HG03108 (cell line): ENCODE results near the gene USP51.
"Not testable (repeated sequence)": the region's sequence is repeated elsewhere in the genome, so short reads cannot be mapped to it uniquely, and the experiment has no call there.

Source experiments
- ATAC-seq: cut with Tn5 transposase; IDR thresholded peaks from one replicate; pipeline ENCODE4 v1.9.1; 2021; ENCODE audit warnings: moderate library complexity; ENCODE audit not compliant: unreplicated experiment

Gene USP51

DNA sequence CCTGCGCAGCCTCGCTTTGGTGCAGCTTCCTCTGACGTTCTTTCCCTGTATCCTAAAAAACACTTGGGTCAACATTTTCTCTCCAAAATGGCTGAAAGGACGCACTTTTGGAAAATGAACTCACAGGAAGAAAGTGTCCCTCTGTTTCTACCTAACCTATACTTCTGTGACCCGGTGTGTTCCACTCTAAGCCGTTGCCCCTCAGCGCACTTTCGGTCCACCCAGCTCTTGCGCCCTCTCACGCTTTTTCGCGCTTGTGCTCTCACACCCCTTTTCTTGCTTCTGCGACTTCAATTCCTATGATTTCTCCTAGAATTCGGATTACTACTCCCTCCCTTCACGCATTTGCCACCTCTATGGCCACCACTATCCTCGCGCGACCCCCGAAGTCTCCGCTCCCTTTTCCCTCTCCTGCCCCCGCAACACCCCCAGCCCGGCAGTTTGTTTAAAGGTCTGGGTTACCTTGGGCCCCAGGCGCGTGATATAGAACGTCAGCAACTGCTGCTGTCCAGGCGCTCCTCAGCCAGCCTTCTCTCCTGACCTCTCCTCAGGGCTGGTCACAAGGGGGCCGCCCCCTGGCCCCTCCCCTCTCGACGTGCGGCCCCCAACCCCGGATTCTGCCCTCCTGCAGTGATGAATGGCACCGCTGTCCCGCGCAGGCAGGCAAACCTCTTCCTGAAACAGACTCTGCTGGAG, at the start of gene USP51:
TSS of gene USP51 (minus strand) at position 535 of the 696 bp plus-strand sequence. CDS start 909 bp downstream, outside the sequence.
- ATAC-seq = peak; percentile 40

DNA sequence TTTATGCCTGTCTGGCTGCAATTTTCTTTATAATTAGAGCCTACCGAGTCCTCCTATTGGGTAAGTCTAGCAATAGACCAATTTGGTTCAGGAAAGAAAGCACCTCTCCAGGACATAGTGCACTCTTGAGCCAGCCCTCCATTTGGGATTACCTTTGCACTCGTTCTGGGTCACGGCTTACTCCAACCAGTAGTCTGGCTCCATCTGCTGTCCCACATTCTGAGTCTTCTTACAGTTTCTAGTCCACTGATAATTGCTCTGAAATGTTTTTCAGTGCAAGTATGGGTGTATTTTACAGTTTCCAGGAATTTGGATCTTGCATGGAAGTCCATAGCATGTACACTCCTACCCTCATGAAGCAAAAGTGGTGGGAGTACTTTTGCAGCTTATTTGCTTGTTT, 34.8 kb upstream of the USP51 start:
- ATAC-seq = no peak

DNA sequence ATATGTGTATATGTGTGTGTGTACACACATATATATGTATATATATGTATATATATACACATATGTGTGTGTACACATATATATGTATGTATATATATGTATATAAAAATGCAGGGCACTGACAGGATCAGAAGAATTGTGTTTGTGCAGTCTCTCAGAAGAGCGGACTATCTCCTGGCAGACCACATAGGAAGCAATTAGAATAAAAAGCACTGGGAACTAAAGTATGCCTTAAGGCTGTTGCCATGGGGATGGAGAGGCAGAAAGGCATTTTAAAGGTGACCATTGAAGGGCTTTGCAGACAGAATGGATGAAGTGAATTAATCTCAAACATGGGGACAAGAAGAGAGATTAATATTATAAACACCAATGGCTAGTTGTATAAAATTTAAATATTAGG, 33.7 kb upstream of the USP51 start:
- ATAC-seq = no peak

DNA sequence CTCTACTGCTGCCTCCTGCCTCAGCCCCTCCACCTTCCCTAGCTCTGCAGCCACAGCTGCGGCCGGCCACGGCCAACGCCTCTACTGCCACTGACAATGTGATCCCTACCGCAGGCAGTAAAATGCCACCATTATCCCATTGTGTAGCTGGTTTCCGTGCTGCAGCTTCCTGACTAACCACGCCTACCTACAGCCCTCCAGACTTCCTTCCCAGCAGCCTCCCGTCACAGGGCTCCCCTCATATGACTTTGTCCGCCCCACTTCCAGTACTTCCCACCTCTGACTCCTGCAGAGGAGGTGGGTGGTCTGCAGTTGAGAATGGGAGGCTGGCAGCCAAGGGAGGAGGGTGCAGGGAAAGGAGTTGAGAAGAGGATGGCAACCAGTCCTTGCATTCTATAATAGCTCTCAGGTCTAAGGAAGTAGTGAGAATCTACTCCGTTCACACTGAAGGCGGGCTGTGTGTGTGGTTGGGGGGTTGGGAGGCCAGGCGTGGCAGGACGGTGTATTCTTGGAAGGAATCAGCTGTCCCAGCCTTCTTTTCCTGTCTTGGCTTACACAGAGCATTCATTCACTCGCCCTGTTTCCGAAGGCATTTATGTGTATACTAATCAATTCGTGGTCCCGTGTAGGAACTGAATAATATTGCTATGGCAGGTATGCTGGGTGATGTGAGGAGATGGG, 33.1 kb upstream of the USP51 start:
- ATAC-seq = no peak

DNA sequence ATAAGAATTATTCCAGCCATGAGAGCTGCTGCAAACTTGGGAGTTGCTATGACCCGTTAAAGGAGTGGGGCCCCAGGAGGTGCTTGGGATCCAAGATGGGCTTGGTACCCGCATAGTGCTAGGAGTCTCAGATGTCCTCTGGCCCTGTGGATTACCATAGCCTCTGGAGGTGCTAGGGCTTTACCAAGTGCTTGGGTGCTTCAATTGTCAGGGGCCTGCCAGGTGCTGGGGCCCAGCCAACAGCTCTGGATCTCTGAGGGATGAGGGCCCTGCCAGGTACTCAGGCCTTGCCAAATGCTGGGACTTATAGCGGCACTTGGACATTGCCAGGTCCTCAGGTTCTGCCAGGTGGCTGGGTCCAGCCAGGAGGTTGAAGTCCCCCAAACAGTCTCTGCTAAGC, 32.0 kb upstream of the USP51 start:
- no peak for ATAC-seq

DNA sequence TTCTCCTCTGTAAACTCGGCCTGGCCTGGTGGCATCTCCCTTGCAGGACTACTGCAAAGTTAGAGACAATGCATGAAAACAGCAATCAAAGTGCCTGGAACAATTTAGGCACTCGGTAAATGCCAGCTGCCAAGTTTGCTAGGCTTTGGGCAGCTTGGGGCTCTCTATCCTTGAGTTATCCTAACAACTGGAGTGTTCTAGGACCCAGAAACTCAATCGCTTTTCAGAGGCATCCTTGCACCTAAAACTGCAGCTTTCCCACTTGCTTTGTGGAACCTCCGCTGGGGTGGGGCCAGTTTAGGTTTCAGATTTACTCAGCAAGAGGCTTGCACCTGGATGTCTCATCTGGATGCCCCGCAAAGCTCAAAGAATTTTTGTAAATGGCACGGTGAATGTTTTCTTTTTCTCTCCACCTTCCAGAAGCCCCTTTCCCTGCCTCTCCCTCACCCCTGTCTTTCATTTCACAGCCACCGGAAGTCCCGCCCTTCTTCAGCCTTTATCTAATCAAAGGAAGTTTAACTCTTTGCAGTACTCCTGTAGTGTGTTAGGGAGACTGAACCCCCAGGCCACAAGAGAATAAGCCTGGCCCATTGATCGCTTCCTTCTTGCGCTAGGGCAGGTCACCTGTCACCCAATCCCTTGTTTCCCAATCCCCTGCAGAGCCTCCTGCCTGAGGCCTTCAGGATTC, 27.3 kb upstream of the USP51 start:
- ATAC-seq = not testable (repeated sequence)

DNA sequence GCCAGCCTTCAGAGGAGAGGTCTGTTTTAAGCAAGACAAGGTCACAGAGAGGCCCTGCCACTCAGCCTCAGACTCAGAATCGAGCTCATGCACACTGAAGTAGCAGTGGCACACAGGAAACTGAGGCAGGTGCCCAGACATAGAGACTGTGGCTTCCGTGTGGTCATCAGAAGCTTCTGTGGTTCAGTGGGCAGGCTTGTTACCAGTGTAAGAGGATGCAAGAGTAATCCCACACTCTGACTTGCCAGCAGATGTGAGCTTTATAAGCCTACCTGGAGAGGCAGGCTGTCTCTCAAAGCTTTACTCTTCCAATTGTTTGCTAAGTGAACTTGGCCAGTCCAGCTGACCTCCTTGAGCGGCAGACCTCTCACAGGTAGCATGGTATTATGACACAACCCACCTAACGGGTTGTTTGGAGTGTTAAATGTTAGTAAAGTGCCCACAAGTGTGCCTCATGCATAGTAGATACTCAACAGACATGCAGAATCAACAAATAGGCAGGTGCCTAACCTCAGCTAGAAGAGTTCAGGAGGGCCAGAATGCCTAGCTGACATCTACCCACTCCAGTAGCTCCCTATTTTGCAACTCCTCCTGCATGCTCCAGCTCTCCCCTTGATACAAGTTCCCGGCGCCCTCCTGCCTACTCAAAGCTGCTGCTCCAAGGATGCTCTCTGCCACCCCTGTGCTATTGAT, 23.5 kb upstream of the USP51 start:
- not testable (repeated sequence) for ATAC-seq

DNA sequence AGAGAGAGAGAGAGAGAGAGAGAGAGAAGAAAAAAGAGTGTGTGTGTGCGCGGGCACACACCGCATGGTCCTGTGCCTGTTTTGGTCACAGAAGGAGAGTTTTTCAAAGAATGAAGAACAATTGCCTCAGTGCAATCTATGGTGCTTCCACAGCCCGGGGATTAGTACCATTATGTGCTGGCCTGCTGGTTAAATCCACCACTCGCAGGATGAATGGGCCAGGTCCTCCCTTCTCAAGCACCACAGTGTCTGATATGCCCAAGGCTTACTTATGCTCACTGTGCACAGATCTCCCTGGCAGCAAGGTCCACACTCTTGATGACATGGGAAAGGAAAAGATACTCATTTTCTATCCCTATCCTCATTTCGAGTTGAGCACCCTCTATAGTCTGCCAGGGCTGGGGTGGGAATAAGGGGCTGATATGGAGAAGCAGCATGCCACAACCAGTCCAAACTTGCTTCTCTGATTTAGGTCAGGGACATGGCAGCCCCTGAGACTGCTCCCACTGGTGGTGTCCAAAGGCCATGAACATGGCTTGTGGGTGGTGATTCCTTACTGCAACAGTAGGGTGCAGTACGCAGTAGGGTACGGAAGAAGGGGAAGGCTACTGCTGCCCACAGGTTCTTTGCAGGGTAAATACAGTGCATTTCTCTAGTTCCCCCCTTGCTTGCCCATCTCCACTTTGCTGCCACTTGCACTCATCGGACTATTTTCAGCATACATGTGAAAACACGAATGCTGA, 18.9 kb upstream of the USP51 start:
- not testable (repeated sequence) for ATAC-seq

DNA sequence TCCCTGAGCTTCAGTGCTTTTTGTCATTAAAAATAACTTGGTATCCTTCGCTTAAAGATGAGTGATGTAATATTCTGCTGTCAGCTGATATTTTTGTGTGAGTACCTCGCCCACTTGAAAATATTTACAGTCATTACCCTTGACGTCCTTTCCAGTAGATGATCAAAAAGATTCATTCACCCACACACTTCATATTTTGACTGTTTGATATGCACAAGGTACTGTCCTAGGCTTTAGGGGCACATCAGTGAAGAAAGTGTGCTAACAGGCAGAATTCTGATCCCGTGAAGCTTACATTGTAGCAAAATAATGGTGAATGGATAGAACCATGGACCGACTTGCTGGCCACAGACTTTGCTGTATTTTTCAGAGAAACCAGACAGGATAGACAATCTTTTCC, 18.1 kb upstream of the USP51 start:
- ATAC-seq = not testable (repeated sequence)

DNA sequence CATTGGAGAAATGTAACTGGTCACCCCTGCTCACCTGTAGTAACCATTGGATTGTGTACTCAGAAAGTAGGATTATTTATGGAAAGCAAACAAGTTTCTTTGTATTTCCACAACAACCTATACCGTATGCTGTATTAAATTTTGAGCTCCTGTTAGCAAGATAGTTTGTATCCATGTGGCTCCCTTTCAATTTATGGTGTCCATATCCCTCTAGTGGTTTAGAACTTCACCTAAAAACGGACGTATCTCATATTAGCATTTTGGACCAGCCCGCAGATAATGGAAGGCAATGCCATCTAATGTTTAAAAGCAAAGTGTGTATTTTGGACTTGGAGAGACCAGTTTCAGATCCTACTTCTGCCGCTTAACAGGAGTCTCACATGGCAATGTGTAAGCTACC, 17.4 kb upstream of the USP51 start:
- not testable (repeated sequence) for ATAC-seq

DNA sequence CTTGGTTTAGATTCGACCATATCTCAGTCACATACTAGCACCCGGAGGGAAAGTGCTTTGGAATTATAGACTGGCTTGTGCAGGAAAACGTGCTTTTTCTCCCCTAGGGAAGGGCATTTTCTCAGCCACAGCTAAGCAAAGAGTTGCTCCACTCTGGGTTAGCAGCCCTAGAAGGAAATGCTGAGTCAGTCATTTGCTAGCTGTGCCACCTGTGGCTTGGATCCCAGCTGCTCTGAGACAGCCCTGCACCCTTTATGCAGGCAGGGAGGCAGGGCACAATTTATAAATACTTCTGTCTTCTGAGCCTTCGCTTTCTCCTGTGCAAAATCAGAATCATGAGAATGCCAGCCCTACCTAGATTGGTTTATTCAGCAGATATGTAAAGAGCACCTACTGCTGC, 1.3 kb upstream of the USP51 start:
- no peak for ATAC-seq

DNA sequence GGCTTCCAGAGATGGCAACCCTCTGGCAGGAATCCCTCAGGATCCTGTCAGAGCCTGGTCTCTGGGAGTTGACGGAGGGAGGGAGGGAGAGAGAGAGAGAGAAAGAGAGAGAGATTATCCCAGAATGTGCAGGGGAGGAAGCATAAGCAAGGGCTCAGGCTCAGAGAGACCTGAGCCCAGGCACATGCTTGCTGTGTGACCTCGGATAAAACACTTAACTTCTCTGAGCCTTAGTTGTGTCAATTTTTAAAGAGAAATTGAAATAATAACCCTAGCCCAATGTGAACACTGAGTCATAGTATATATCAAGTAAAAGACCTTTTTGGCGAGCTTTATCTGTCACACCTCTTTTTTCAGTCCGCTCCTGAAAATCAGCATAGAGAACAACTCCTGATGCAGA, 473 bp upstream of the USP51 start:
- ATAC-seq = no peak

DNA sequence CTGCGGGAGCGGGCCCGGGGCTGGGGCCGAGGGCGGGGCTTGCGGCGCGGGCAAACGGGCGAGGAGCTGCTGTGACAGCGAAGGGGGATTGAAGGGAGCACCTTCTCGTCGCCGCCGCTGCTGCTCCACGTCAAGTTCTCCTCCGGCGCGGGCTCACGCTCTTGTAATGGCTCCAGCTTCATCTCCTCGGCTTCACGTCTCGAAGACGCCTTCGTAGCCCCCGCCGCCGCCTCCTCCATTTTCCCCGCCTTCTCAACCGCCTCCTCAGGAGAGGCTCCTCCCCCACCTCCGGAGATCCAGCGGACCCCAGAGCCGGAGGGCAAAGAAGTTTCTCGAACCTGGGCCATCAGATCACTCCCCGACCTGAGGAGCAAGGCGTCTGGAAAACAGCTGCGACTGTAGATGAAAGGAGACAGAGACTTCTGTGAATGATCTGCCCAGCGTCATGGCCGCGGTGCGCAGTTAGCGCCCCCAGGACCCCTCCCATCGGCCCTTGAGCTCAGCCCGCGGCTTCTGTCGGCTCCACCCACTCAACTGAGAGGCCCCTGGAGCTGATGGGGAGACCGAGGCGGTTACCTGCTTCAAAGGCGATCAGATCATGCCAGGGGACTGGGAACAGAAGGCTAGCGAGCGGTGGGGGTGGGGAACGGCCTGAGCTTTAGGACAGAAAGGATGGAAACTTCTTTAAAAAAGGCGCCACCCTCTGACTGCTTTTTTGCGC, 895 bp downstream of the USP51 start:
- peak; percentile 45 for ATAC-seq

DNA sequence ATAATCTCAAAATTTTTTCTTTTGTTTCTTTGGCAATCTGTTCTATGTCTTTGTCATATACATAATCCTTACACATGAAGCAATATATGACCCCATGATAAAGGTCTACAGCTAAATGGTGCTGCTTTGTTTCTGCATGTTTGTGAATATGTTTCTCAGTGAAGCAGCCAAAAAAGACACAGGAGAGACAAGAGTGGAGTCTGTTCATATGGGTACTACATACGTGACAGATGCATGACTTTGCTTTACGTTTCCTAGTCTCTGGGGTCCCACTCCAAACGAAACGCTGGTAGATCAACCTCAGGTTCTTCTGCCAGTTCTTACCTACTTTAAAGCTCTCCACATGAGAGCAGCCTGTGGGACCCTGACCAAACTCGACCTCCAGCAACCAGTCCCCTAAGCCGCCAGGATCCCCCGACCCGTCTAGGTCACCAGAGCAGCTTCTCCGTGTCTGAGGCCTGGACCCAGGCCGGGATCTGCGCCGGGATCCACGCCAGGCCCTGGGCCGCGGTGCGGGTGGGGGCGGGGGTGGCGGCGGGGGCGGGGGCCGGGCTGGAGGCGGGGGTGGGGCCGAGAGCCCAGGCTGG, 1.5 kb downstream of the USP51 start:
- ATAC-seq = no peak

DNA sequence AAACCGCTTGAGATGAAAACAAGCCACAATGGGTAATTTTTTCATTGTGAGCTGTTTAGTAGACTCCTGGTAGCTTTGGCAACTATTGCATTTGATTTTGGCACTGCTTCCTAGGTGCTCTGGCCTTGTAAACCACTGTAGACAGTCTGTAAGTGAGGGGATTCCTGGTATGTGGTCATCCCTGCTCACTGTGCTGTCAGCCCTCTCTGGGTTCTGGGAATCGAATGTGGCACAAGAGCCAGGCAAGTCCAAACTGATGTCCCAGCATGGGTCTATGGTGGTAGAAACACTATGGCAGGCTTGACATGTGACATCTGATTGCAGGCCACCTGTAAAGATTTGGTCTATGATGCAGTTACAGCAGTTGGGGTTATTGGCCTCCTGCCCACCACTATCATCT, 2.5 kb downstream of the USP51 start:
- no peak for ATAC-seq

DNA sequence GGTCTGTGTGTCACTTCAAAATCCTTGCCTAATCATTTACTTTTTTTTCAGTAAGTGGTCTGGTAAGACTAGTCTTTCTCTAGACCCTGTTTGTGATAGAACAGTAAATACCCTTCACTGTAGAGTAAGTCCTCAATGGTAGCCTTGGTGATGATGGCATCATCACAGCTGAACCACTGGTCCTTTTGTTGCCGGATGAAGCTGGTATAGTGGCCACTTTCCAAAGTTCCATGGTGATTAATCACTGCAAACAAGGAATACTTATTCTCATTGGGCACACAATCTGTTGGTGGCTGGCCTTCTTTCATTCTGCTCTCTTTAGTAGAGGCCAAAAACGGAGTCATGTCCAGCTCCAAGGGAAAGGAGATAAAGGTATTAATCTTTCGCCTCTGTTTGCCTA, 2.9 kb downstream of the USP51 start:
- no peak for ATAC-seq

DNA sequence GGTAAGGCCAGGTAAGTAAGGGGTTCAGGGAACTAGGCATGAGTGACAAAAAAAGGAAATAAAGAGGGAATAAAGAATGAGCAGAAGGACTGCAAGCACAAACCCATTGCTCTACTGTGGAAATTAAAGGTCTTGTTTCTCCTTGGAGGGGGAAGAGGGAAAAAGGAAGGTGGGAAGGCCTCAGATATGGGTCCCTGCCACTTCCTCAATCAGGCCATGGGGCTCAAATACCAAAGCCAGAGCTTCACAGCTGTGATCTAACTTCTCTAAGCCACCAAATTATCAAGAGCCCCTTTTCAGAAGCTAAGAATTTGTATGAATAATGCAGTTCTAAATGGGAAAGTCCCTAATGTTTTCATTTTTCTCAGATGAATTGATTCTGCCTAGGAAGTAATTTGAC, 4.7 kb downstream of the USP51 start:
- ATAC-seq = no peak

DNA sequence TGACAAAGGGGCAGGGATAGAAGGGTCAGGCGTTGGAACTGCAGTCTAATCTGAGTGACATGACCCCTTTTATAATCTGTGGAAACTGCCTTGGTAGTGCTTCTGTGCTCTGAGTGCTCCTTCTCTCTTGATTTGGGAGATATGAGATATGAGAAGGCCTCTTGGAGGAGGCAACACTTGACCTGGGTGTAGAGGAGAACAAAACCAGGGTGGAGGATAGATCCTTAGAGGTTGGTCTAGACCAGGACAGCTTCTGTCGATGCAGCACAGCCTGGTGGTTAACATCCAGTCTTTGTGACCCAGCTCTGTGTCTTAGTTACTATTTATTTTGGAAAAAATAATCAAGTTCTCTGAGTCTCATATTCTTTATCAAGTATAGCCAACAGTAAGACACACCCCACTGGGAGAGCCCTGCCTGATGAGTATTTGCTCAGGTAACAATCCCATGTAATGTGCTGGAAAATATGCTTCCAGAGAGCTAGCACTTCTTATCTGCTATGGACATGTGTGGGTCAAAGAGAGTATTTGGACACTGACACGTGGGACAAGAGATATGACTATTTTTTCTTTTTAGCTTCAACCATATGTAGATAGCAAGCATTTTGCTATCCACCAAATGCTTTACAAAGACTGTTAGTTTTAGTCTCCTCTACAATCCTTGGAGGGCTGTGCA, 9.1 kb downstream of the USP51 start:
- ATAC-seq = no peak

DNA sequence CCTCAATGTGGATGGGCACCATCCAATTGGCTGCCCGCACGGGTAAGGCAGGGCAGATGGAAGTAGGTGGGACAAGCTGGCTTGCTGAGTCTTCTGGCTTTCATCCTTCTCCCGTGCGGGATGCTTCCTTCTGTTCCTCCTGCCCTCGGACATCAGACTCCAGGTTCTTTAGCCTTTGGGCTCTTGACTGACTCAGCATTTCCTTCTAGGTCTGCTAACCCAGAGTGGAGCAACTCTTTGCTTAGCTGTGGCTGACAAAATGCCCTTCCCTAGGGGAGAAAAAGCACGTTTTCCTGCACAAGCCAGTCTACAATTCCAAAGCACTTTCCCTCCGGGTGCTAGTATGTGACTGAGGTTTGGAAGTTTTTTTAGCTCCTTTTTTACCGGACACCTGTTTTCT, 9.7 kb downstream of the USP51 start:
- ATAC-seq = not testable (repeated sequence)
